NB4 (cell line): ENCODE measurements around the gene GADL1.

ENCODE experiments used
- DNase-seq: peaks from one replicate; pipeline ENCODE4 v3.0.0; 2010; ENCODE audit warnings: low read depth
- H3K4me3 ChIP-seq: one replicate; pipeline ENCODE4 v1.5.1; 2011; ENCODE audit warnings: mild to moderate bottlenecking, low read depth, low read length, moderate library complexity
- MYC ChIP-seq: IDR thresholded peaks from 2 replicates; pipeline ENCODE4 v1.6.1; 2011; ENCODE audit warnings: low read depth, low read length
- POLR2A ChIP-seq: IDR thresholded peaks from 2 replicates; pipeline ENCODE4 v1.6.1; 2011; ENCODE audit warnings: mild to moderate bottlenecking; ENCODE audit not compliant: insufficient read length; ENCODE audit errors: extremely low read depth
- TF ChIP-seq, protein P1 (sequence below): IDR thresholded peaks from 2 replicates; pipeline ENCODE4 v1.6.1; 2011; ENCODE audit warnings: low read depth, low read length
- TF ChIP-seq, protein P2 (sequence below): IDR thresholded peaks from one replicate; pipeline ENCODE4 v1.5.1; 2012; ENCODE audit warnings: low read depth, low read length

GADL1 gene

DNA sequence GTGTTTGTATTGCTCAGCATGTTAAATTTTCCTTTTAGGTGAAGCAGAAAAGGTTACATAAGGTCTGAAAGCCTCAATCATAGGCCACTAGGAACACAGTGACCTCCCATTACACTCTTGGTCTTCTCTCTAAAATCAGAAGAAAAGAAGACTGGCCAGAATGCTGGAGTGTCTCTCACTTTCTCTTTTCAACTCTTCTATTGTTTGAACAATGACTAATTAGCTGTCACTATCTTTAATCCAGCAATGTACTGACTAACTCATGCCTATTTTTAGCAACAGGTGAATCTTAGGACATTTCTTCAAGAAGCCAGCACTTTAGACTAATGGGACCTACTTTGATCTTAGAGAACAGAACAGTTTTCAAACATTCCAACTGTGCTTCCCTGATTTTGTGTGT lies 145.2 kb downstream of the GADL1 start:
- no peak overlapping the region for H3K4me3 ChIP-seq
- TF ChIP-seq, protein P1, sequence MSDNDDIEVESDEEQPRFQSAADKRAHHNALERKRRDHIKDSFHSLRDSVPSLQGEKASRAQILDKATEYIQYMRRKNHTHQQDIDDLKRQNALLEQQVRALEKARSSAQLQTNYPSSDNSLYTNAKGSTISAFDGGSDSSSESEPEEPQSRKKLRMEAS, result no peak
- TF ChIP-seq POLR2A (no peak), MYC (no peak)
- TF ChIP-seq, protein P2, sequence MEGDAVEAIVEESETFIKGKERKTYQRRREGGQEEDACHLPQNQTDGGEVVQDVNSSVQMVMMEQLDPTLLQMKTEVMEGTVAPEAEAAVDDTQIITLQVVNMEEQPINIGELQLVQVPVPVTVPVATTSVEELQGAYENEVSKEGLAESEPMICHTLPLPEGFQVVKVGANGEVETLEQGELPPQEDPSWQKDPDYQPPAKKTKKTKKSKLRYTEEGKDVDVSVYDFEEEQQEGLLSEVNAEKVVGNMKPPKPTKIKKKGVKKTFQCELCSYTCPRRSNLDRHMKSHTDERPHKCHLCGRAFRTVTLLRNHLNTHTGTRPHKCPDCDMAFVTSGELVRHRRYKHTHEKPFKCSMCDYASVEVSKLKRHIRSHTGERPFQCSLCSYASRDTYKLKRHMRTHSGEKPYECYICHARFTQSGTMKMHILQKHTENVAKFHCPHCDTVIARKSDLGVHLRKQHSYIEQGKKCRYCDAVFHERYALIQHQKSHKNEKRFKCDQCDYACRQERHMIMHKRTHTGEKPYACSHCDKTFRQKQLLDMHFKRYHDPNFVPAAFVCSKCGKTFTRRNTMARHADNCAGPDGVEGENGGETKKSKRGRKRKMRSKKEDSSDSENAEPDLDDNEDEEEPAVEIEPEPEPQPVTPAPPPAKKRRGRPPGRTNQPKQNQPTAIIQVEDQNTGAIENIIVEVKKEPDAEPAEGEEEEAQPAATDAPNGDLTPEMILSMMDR, result no peak
- DNase-seq, result no peak

DNA sequence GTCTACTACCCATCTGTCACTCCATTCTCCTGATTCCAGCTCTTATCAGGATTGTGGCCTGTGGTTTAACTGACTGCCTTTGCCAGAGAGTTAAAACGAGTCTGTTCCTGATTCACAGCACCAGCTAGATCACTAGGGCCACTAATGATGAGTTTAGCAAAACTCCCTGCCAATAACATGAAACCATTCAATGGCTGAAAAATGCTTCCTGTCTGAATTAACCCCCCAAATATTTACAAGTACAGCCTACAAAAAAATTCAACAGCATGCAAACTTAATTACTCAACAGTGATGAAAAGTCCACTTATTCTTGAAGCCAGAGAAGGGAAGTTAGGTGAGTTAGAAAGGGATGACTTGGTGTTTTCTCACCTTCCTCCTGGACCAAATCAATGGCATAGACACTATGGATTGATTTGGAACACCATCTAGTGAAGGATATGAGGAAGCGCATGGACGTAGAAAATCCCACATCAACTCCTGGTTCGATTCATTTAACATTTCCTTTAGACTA lies 146.6 kb downstream of the GADL1 start:
- H3K4me3 ChIP-seq, result no peak overlapping the region
- DNase-seq, result peak; percentile 36
- TF ChIP-seq, protein P2, result peak; percentile 31
- TF ChIP-seq MYC, result no peak
- TF ChIP-seq, protein P1, result no peak

- TF ChIP-seq POLR2A, result no peak
- no peak overlapping the region for H3K4me3 ChIP-seq
- no peak for DNase-seq
Observed at GRCh38 chr3:30743641-30744317, 150.7 kb downstream of the GADL1 start.

GRCh38 chr3:30742796-30743619 lies 151.5 kb downstream of the GADL1 start:
- H3K4me3 ChIP-seq, result no peak overlapping the region
- no peak for DNase-seq
- TF ChIP-seq POLR2A, result no peak
- TF ChIP-seq, protein P2, result no peak
- TF ChIP-seq, protein P1, result no peak
- TF ChIP-seq MYC, result no peak

- DNase-seq, result no peak
- no peak overlapping the region for H3K4me3 ChIP-seq
- TF ChIP-seq, protein P1, result no peak
Observed at GRCh38 chr3:30741889-30742288, 152.6 kb downstream of the GADL1 start.

DNA sequence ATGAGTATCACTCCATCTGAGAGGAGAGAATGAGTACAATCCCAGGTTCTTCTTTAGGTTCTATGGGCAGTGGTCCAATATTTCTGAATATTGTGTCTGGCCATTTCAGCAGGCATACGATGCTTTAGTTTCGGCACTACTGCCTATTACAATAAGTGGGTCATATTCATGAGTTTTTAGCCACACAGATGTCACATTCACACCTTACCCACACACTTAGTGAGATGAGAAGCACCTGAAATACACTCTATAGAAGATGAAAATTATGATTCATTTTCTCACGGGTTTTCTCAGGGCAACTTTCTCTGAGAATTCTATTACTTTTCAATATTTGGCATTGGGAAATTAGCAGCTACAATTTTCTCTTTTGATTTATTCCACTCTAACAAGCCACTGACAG lies 155.9 kb downstream of the GADL1 start:
- no peak overlapping the region for H3K4me3 ChIP-seq
- TF ChIP-seq, protein P2, result no peak
- TF ChIP-seq, protein P1, result no peak
- TF ChIP-seq MYC (no peak), POLR2A (no peak)

More for the DNA sequence above, 155.9 kb downstream of the GADL1 start:
- DNase-seq, result no peak
